NCI-H2227 (cell line): Measurements from ENCODE around the gene ARSI.

Source experiments
- DNase-seq: peaks from one replicate; lab custom pipeline; 2025; ENCODE audit not compliant: unreplicated experiment; lab: John Stamatoyannopoulos, UW

The ARSI gene

DNA sequence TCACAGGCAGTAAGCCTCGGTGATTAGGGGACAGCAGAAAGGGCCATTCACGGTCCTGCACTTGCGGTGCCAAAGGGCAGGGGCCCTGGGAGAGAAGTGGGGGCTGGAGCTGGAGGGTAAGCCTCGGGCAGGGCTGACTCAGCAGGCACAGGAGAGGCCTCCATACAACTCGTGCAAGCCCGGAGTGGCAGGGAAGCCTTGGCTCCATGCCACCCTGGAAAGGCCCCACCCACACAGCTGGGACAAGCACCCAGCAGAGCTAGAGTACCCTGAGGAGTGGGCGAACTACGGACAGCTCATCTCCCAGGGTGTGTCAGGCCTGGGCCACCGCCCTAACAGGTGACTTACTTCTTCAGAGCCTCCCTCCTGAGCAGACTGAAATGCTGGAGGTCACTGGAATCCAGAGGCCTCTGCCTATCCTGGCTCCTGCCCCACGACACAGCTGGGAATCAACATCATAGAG is 7.5 kb downstream of the ARSI start:
- no peak for DNase-seq

DNA sequence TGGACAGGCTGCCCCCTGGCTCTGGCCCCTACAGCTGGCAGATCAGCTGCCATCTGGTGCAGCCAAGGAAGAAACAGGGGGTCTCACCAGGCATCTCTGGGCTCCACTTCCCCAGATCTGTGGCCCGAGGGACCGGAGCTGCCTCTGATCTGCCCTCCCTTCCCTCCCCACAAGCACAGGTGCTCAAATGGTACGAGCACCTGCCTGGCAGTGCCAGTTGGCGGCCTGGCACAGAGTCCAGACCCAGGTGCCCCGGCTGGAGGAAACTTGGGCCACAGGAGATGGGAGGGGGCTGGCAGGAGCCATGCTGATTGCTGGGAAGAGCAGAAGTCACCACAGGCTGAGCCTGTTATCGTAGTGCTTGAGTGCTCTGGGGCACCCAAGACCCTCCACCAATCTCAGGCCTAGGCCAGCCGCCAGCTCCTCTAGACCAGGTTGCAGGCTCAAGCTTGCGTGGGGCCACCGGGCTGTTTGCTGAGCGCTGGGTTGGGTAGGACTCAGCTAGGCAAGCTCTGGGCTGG is 8.1 kb downstream of the ARSI start:
- DNase-seq, result no peak

DNA sequence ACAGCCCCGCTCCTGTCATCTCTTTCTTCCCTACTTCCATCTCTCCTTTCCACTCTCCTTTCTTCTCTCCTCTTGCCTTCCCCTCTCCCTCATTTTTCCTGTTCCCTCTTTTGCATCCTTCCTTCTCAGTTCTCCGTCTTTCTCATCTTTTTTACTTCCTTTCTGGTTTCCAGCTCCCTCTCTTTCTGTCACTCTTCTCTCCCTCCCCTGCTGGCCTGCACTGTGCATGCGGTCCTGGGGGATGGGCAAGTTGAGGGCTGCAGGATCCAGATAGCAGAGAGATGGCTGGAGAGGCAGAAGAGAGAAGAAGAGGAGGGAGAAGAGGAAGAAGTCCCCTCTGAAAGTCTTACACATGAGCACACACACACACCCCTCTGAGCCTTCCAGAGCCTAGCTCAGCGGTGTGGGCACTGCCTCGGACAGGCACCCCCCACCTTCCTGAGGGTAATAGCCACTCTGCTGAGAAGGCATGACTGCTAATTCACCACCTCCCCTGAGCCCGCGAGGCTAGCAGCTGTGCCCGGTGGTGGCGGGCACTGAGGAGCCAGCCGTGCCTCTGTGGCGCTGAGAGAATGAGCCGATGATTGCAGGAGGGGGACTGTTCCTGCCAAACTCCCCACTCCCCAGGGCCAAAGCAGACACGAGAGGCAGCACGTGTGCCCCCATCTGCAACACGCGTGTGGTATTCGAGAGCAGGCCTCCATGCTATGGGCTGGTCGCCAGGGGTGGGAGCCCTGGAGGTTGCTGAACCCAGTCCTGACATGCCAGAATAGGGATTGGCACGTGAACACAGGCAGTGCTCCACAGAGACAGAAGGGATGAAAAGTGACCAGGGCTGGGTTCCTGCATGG is 9.4 kb downstream of the ARSI start:
- no peak for DNase-seq

GRCh38 chr5:150291388-150292385 is 11.0 kb downstream of the ARSI start:
- DNase-seq, result peak; percentile 33

DNA sequence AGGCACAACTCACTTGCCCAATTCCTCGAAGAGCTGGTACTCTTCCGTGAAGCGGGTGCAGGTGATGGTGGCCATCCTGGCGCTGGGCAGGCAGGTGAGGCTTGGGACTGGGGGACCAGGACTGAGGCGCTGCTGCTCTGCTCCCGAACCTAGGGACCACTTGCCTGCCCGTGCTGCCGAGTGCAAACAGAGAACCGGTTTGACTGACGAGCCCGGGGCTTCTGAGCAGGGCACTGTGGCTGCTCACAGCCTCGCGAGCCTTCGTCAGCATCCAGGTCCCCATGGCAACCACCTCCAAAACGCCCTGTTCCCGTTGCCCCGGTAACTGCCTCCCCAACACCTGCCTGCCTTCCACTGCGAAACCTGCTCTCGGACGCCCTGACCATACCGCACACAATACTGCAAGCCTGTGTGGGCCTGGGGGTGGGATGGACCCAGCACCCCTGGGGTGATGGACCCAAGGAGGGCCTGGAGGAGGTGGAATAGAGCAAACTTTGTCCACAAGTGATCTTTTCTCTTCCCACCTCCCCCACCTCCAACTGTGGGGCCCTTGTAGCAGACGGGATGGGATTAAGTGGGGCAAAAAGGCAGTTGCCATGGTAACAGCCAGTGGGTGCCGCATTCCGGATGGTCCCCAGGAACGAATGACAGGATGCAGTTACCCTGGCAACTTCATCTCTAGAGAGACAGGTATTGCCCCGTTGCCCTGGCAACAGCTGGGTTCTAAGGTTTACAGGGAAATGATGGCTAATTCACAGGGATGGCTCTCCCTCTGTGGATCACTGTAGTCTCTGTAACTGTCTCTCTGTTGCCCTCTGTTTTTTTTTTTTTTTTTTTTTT is 12.9 kb downstream of the ARSI start, which contains the start of gene CAMK2A:
Gene CAMK2A (minus strand): TSS at position 223 of the 840 bp plus-strand sequence. CDS start 148 bp downstream, at position 75.
- peak; percentile 85 for DNase-seq

DNA sequence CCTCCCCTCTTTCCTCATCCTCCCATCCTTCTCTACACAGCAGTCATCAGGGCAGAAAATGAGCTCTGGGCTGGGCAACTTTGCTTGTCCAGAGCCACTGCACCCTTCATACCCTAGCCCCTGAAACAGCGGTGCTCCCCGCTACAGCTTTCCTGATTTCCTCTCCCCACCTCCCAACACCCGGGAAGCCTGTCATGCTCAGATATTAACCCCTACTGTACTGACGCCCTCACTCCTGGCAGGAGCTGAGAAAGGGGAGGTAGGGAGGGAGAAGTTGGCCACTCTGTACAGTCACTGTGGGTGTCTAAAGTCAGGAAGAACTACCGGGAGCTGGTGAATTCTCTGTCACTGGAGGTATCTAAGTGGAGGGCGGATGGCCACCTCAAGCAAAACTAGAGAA is 13.9 kb downstream of the ARSI start:
- no peak for DNase-seq

DNA sequence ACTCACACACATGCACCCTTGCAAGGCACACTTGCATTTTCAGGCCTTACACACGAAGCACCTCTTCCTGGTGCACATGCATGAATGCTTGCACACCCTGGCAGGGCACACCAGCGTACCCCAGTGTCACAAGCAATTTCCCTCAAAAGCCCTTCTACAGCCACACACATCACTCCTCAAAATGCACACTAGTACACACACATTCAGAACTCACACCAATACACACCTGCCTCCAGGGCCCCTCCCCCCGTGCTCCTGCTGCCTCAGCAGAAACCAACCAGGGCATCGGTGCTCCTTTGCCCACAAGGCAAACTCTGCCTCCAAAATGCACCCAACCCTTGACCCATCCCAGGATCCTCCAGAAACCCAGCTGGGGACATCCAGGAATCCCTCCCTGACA is 14.3 kb downstream of the ARSI start:
- no peak for DNase-seq

- no peak for DNase-seq
Observed at GRCh38 chr5:150286820-150287219, 15.9 kb downstream of the ARSI start.

- no peak for DNase-seq
Observed at GRCh38 chr5:150285114-150285513, 17.6 kb downstream of the ARSI start.

GRCh38 chr5:150284311-150284710 is 18.4 kb downstream of the ARSI start:
- no peak for DNase-seq

DNA sequence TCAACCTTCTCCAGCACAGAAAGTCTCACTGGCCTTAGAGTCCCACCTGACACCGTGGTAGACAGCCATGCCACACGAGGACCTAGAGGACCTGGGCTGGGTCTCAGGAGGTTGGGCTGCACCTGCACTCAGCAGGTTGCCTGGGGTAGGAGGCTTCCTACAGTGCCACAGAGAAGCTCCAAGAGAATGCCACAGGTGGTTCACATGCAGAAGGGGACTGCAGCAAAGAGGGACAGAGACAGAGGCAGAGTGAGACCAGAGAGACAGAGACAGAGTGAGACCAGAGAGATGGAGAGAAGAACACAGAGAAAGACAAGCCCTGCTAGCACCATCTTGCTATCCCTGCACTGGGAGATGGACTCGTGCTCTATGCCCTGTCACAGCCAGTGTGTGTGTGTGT is 18.8 kb downstream of the ARSI start:
- no peak for DNase-seq

GRCh38 chr5:150281987-150282386 is 20.7 kb downstream of the ARSI start:
- DNase-seq, result no peak

DNA sequence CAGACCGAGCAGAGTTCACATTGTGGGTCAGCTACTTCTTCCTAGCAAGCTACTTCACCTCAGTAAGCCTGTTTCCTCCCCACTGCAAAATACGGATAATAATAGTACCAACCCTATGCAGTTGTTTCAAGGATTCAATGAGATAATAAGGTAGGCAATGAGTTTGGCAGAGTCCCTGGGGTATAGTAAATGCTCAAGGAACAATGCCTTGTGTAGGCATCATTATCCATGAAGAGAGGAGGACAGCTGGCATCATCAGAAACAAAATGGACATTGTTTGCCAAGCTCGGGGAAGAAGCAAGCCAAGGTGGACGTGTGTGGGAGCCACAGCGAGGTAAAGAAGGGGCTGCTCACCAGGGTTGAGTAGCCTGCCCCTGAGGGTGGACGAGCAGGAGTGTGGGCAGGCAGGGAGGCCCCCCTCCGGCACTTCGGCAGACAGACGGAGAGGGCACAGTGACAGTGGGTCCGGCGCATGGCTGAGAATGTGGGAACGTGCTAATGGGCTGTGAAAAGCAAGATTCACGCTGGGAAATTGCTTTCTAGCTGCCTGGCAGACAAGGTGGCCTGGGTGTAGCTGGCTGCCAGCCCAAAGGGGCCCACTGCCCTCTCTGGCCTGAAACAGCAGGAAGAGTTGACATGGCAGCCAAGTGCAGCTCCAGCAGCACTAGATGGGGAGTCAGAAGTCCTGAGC is 23.2 kb downstream of the ARSI start:
- peak; percentile 32 for DNase-seq

- no peak for DNase-seq
Observed at GRCh38 chr5:150278916-150279315, 23.8 kb downstream of the ARSI start.

- no peak for DNase-seq
Observed at GRCh38 chr5:150278046-150278730, 24.5 kb downstream of the ARSI start.

GRCh38 chr5:150277043-150277442 is 25.7 kb downstream of the ARSI start:
- DNase-seq, result no peak

DNA sequence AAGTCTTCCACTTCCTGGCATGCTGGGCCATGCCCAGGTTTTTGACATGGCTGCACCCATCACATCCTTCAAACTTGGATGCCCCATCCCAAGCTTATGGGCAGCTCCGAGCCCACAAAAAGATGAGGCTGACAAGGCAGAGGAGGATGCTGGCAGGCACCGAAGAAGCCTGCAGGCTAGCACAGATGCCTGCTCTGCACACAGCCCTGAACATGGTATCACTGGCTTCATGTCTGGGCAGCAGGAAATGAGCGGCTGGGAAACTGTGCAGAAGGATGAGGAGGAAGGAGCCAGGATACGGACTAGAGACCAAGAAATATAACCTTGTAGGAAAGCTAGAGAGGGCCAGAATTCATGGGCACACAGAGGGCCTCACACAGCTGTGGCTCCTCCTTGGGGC is 27.9 kb downstream of the ARSI start:
- DNase-seq, result no peak

DNA sequence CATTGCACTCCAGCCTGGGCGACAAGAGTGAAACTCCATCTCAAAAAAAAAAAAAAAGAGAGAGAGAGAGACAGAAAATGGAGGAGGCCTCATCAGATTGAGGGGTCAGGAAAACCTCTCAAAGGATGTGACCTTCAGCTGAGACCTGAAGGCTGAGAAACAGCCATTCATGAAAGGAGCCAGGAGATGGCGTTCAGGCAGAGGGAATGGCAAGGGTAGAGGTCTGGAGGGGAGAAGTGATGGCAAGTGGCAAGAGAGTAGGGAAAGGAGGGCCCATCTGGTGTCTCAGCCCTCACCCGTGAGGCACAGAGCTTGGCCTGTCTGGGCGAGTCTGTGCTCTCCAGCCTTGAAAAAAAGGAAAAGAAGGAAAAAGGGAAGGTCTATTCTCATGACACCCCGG is 30.2 kb downstream of the ARSI start:
- peak; percentile 36 for DNase-seq

DNA sequence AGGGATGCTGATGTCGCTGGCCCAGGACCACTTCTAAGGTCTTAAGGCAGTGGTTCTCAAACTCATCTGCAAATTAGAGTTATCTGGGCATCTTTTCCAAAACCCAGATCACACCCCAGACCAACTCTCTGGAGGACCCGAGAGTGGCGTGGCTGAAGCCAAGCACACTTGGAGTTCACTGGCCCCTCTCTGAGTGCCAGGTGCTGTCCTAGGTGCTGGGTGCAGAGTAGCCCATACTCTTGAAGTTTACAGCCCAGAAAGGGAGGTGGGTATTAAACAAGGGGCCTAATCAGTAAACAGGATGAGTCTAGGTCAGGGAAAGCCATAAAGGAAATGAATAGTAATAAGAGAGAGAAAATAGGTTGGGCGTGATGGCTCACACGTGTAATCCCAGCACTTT is 30.8 kb downstream of the ARSI start:
- no peak for DNase-seq
